HL-60 (cell line): ENCODE data around the gene DHRS1.

ENCODE experiments used
- DNase-seq, 2 experiments: peaks; one replicate each; pipeline ENCODE4 v3.0.0-alpha.2; 2010 to 2020; ENCODE audit warnings: low read depth in 1 of 2, low spot score in 1 of 2
- H3K27ac ChIP-seq: fragments of 250-450 bp; sonication (Bioruptor Pico); replicated peaks from 2 replicates; pipeline ENCODE4 v1.5.1; 2020; ENCODE audit warnings: mild to moderate bottlenecking, moderate library complexity
- H3K27me3 ChIP-seq: fragments of 250-450 bp; sonication (Bioruptor Pico); 2 replicates; pipeline ENCODE4 v1.5.1; 2021; ENCODE audit warnings: mild to moderate bottlenecking, moderate library complexity; ENCODE audit not compliant: insufficient read depth, poor library complexity, severe bottlenecking
- H3K4me3 ChIP-seq: replicated peaks from 2 replicates; pipeline ENCODE4 v1.5.1; 2011; ENCODE audit warnings: mild to moderate bottlenecking, control low read depth, low read length; ENCODE audit not compliant: insufficient read depth
- CTCF ChIP-seq: IDR thresholded peaks from one replicate; pipeline ENCODE4 v1.5.1; 2011; ENCODE audit warnings: low read length, control low read depth, inconsistent platforms; ENCODE audit not compliant: insufficient read depth
- GABPA ChIP-seq: IDR thresholded peaks from 2 replicates; pipeline ENCODE4 v1.6.1; 2012; ENCODE audit warnings: low read depth
- POLR2AphosphoS5 ChIP-seq: IDR thresholded peaks from 2 replicates; pipeline ENCODE4 v1.6.1; 2012; ENCODE audit warnings: low read depth
- REST ChIP-seq: IDR thresholded peaks from 2 replicates; pipeline ENCODE4 v1.6.1; 2012; ENCODE audit warnings: low read depth; ENCODE audit not compliant: insufficient replicate concordance
- SPI1 ChIP-seq: IDR thresholded peaks from 2 replicates; pipeline ENCODE4 v1.6.1; 2012; ENCODE audit warnings: low read depth, mild to moderate bottlenecking, borderline replicate concordance

Gene DHRS1

GRCh38 chr14:24286996-24287395 lies 12.6 kb downstream of the DHRS1 start:
- no peaks in the 10 kb centered on the region for H3K27me3 ChIP-seq
- H3K27ac ChIP-seq, result no peak overlapping the region
- no peak for DNase-seq
- TF ChIP-seq POLR2AphosphoS5 (no peak), GABPA (no peak), SPI1 (no peak), REST (no peak), CTCF (no peak)
- no peak overlapping the region for H3K4me3 ChIP-seq

- no peak overlapping the region for H3K4me3 ChIP-seq
- H3K27ac ChIP-seq, result no peak overlapping the region
- no peaks in the 10 kb centered on the region for H3K27me3 ChIP-seq
- TF ChIP-seq GABPA (no peak), REST (no peak), POLR2AphosphoS5 (no peak), CTCF (no peak), SPI1 (no peak)
- no peak for DNase-seq
Observed at GRCh38 chr14:24285351-24285750, 14.2 kb downstream of the DHRS1 start.

GRCh38 chr14:24284501-24285035 lies 15.0 kb downstream of the DHRS1 start:
- no peak for DNase-seq
- Histone ChIP-seq H3K27me3 (no peaks in the 10 kb centered on the region), H3K4me3 (no peak overlapping the region), H3K27ac (no peak overlapping the region)
- TF ChIP-seq SPI1 (no peak), POLR2AphosphoS5 (no peak), REST (no peak)
